GM12878 (cell line): Measurements from ENCODE around the gene DHRS1. TPM values are rescaled to one million over a fixed set of nuclear protein-coding genes. Genes with fewer than 3 reads are reported as not detected.
A peak's percentile ranks its signal among the peaks of the same experiment; 100 is the strongest.

Source experiments
- ATAC-seq: fragments of 200-7000 bp; cut with Tn5 transposase; 3 replicates; pipeline ENCODE4 v1.9.1; 2020; ENCODE audit warnings: mild to moderate bottlenecking, moderate library complexity
- BruUV-seq: library from RNA; stranded (reverse); fragments of 400-500 nt; replicated peaks from 2 replicates; lab custom pipeline; 2021; lab: Mats Ljungman, UMichigan
- CTCF ChIA-PET: fragments of 300-600 bp; sonication (Branson Sonifier 250); formaldehyde crosslinking; extraction: SDS; loops from one replicate; lab custom pipeline; 2021; ENCODE audit warnings: inconsistent platforms; lab: Yijun Ruan, JAX
- POLR2A ChIA-PET: fragments of 350-600 bp; formaldehyde crosslinking; extraction: SDS; loops from one replicate; lab custom pipeline; 2021; ENCODE audit warnings: inconsistent platforms; lab: Charles Lee
- RAD21 ChIA-PET: fragments of 300-600 bp; sonication (Branson Sonifier 250); formaldehyde crosslinking; loops from one replicate; lab custom pipeline; 2023; ENCODE audit warnings: antibody characterized with exemption; ENCODE audit not compliant: unreplicated experiment; lab: Charles Lee
- SMC1A ChIA-PET: fragments of 300-600 bp; sonication (Branson Sonifier 250); formaldehyde crosslinking; loops from one replicate; lab custom pipeline; 2023; ENCODE audit not compliant: unreplicated experiment, uncharacterized antibody; lab: Charles Lee
- DNase-seq: peaks from one replicate; pipeline ENCODE4 v3.0.0-alpha.2; 2011; ENCODE audit warnings: low read depth, low spot score
- FAIRE-seq: peaks from 3 replicates; lab custom pipeline; 2011; peaks lifted over from hg19 to GRCh38; lab: Jason Lieb, UNC
- H2AFZ ChIP-seq: 2 replicates; pipeline ENCODE4 v1.6.0; 2011; ENCODE audit warnings: low read depth, low read length, control low read depth; ENCODE audit not compliant: control insufficient read depth
- H3K27ac ChIP-seq: 2 replicates; pipeline ENCODE4 v1.5.1; 2011; ENCODE audit warnings: control low read depth; ENCODE audit not compliant: control insufficient read depth, insufficient read depth
- H3K27me3 ChIP-seq, 2 experiments: replicated peaks in 1 of 2; 2 replicates each; pipeline versions ENCODE4 v1.6.0 to v1.6.1; 2011; ENCODE audit warnings: low read length in 1 of 2; ENCODE audit not compliant: control insufficient read depth in 2 of 2, insufficient read depth in 2 of 2
- H3K36me3 ChIP-seq, 2 experiments: 2 replicates each; pipeline ENCODE4 v1.5.1; 2011; ENCODE audit warnings: low read length in 1 of 2; ENCODE audit not compliant: control insufficient read depth in 2 of 2, insufficient read depth in 2 of 2
- H3K4me1 ChIP-seq: 2 replicates; pipeline ENCODE4 v1.6.1; 2011; ENCODE audit warnings: mild to moderate bottlenecking, low read length, moderate library complexity, mixed read lengths; ENCODE audit not compliant: control insufficient read depth, insufficient read depth
- H3K4me2 ChIP-seq: 2 replicates; pipeline ENCODE4 v1.6.0; 2011; ENCODE audit warnings: control low read depth; ENCODE audit not compliant: control insufficient read depth, insufficient read depth
- H3K4me3 ChIP-seq: fragments of 200-600 bp; sonication (generic); 2 replicates; pipeline ENCODE4 v1.5.1; 2016
- H3K79me2 ChIP-seq: 2 replicates; pipeline ENCODE4 v1.6.0; 2011; ENCODE audit warnings: low read length; ENCODE audit not compliant: control insufficient read depth, insufficient read depth
- H3K9ac ChIP-seq: 2 replicates; pipeline ENCODE4 v1.8.0; 2011; ENCODE audit warnings: low read length, control low read depth, mixed read lengths; ENCODE audit not compliant: control insufficient read depth, insufficient read depth
- H3K9me3 ChIP-seq: replicated peaks from 3 replicates; pipeline ENCODE4 v1.5.1; 2011; ENCODE audit warnings: mild to moderate bottlenecking, low read length; ENCODE audit not compliant: control insufficient read depth, insufficient read depth
- H4K20me1 ChIP-seq: 2 replicates; pipeline ENCODE4 v1.6.0; 2011; ENCODE audit not compliant: control insufficient read depth, insufficient read depth
- CHD1 ChIP-seq: IDR thresholded peaks from 2 replicates; pipeline ENCODE4 v1.6.1; 2012; ENCODE audit warnings: low read depth, low read length, improper control_type of control experiment
- CHD4 ChIP-seq: fragments of 200-600 bp; sonication (generic); IDR thresholded peaks from 2 replicates; pipeline ENCODE4 v1.6.1; 2016; ENCODE audit warnings: mild to moderate bottlenecking
- EGR1 ChIP-seq, 2 experiments: IDR thresholded peaks; 1 replicate in 1 of 2; 2 replicates in 1 of 2; pipeline ENCODE4 v1.6.1; 2011 to 2012; ENCODE audit warnings: low read depth in 2 of 2, low read length in 2 of 2, borderline replicate concordance in 1 of 2, mild to moderate bottlenecking in 1 of 2, moderate library complexity in 1 of 2
- IRF3 ChIP-seq: fragments of 450-650 bp; IDR thresholded peaks from 2 replicates; pipeline ENCODE4 v1.6.1; 2014; ENCODE audit warnings: mild to moderate bottlenecking
- KLF5 ChIP-seq: fragments of 450-650 bp; IDR thresholded peaks from 2 replicates; pipeline ENCODE4 v1.6.1; 2014; ENCODE audit warnings: mild to moderate bottlenecking; ENCODE audit not compliant: partially characterized antibody
- LARP7 ChIP-seq: fragments of 450-650 bp; IDR thresholded peaks from 2 replicates; pipeline ENCODE4 v1.6.1; 2017; ENCODE audit warnings: mild to moderate bottlenecking
- MYC ChIP-seq: IDR thresholded peaks from 2 replicates; pipeline ENCODE4 v1.6.1; 2011; ENCODE audit warnings: mild to moderate bottlenecking, low read length, moderate library complexity, inconsistent platforms; ENCODE audit not compliant: insufficient read depth, insufficient replicate concordance, insufficient read length, severe bottlenecking
- RB1 ChIP-seq: fragments of 450-650 bp; formaldehyde crosslinking; IDR thresholded peaks from 2 replicates; pipeline ENCODE4 v1.6.1; 2017; ENCODE audit warnings: mild to moderate bottlenecking, borderline replicate concordance
- SIN3A ChIP-seq: IDR thresholded peaks from 2 replicates; pipeline ENCODE4 v1.6.1; 2012; ENCODE audit warnings: low read depth, low read length, improper control_type of control experiment
- SKIL ChIP-seq: fragments of 450-650 bp; IDR thresholded peaks from 2 replicates; pipeline ENCODE4 v1.6.1; 2017; ENCODE audit warnings: mild to moderate bottlenecking, low read depth, inconsistent platforms; ENCODE audit not compliant: poor library complexity, severe bottlenecking
- SUZ12 ChIP-seq: fragments of 200-600 bp; sonication (generic); IDR thresholded peaks from one replicate; pipeline ENCODE4 v1.6.1; 2018; ENCODE audit warnings: antibody characterized with exemption, mild to moderate bottlenecking; ENCODE audit not compliant: unreplicated experiment
- USF1 ChIP-seq: IDR thresholded peaks from 2 replicates; pipeline ENCODE4 v1.6.1; 2011; ENCODE audit warnings: borderline replicate concordance, low read depth, mild to moderate bottlenecking, moderate library complexity, mixed read lengths, low read length; ENCODE audit not compliant: insufficient read depth; ENCODE audit errors: extremely low read length
- YBX1 ChIP-seq: fragments of 450-650 bp; IDR thresholded peaks from 2 replicates; pipeline ENCODE4 v1.6.1; 2016; ENCODE audit warnings: antibody characterized with exemption
- WGBS: methylation state at CpG from one replicate; pipeline ENCODE4 v1.1.6; 2016; ENCODE audit warnings: low lambda C conversion rate; ENCODE audit not compliant: insufficient replicate concordance, insufficient coverage; ENCODE audit errors: missing lambda C conversion rate; 5-methylcytosine and 5-hydroxymethylcytosine counted together
- in situ Hi-C: fragments of 300-500 bp; cut with MboI; formaldehyde crosslinking; loops from 9 replicates; pipeline ENCODE4 v1.14.3; 2018; ENCODE audit warnings: mixed read lengths
- intact Hi-C: fragments of 100-400 bp; cut with micrococcal nuclease; formaldehyde crosslinking; loops from one replicate; pipeline ENCODE4 v1.14.2; 2022; ENCODE audit not compliant: unreplicated experiment
- polyA plus RNA-seq, 11 experiments: library from polyadenylated mRNA; depleted of rRNA in 4 of 11; unstranded in 6 of 11; stranded (reverse) in 5 of 11; fragments of >200 nt; fragmentation: Nextera tagmentation in 4 of 11; fragmentation: Illumina TruSeq in 1 of 11; extraction: Ambion mirVana in 4 of 11; extraction: Trizol in 1 of 11; gene quantifications; 1 replicate in 1 of 11; 2 replicates in 10 of 11; pipeline versions ENCODE4 v1.2.1 to v1.2.3, GENCODE V29; 2011 to 2016; ENCODE audit warnings: inconsistent platforms in 2 of 11, missing spikeins in 2 of 11, low read depth in 1 of 11
- total RNA-seq, 4 experiments: library from RNA; depleted of rRNA in 3 of 4; stranded (reverse); fragments of >200 nt in 3 of 4; fragmentation: Illumina TruSeq in 1 of 4; extraction: Trizol in 1 of 4; gene quantifications; 2 replicates each; pipeline versions ENCODE4 v1.2.1 to v1.2.3, GENCODE V29; 2013 to 2021
- TF ChIP-seq, protein P1 (sequence below): fragments of 450-650 bp; IDR thresholded peaks from 2 replicates; pipeline ENCODE4 v1.6.1; 2017; ENCODE audit warnings: mild to moderate bottlenecking

The DHRS1 gene
- total and polyA plus RNA-seq, 10 of the 15 experiments (the other 5 are each of a cell fraction or from before 2014, with no cell fraction given), result 12.1 to 45.0 (median 25.7) TPM

DNA sequence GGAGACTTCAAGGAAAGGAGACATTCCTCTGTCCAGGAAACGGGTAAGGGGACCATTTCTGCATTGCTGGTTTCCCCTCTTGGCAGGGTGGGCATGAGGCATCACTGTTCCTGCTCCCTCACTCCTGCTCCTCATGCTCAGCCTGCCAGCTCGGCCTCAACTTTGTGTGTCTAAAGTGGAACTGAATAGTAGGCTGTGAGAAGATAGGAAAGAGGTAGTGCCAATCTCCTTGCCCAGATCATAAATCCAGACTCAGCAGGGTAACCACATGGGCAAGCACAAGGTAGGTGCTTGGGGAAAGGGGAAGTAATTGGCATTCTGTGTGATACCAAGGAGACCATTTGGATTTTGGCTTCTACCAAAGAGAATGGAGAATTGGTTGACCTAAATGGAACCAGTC is 14.3 kb upstream of the DHRS1 start:
- no peak for TF ChIP-seq USF1
- TF ChIP-seq YBX1, result no peak
- no peak for TF ChIP-seq CHD1
- no peak for TF ChIP-seq KLF5
- no peak for TF ChIP-seq SUZ12
- TF ChIP-seq EGR1 (IDR thresholded peaks at IDR 0.05; ENCODE audit: borderline replicate concordance in 1 of 2, low read depth in 2 of 2, low read length in 2 of 2), result no peak
- TF ChIP-seq MYC, result no peak
- no peak for TF ChIP-seq LARP7
- TF ChIP-seq IRF3, result no peak
- TF ChIP-seq SKIL, result no peak
- TF ChIP-seq, protein P1, sequence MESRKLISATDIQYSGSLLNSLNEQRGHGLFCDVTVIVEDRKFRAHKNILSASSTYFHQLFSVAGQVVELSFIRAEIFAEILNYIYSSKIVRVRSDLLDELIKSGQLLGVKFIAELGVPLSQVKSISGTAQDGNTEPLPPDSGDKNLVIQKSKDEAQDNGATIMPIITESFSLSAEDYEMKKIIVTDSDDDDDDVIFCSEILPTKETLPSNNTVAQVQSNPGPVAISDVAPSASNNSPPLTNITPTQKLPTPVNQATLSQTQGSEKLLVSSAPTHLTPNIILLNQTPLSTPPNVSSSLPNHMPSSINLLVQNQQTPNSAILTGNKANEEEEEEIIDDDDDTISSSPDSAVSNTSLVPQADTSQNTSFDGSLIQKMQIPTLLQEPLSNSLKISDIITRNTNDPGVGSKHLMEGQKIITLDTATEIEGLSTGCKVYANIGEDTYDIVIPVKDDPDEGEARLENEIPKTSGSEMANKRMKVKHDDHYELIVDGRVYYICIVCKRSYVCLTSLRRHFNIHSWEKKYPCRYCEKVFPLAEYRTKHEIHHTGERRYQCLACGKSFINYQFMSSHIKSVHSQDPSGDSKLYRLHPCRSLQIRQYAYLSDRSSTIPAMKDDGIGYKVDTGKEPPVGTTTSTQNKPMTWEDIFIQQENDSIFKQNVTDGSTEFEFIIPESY, result no peak
- TF ChIP-seq CHD4, result no peak
- TF ChIP-seq RB1, result no peak
- TF ChIP-seq SIN3A, result no peak
- 89% methylated on average over 2 of the region's 2 CpGs for WGBS
- ATAC-seq (no peak), DNase-seq (no peak), FAIRE-seq (no peak)
- Histone ChIP-seq H3K36me3 (no peaks in the 10 kb centered on the region; a peak in 1 of 4 replicates), H3K79me2 (no peaks in the 10 kb centered on the region), H3K4me2 (0 out of 2 replicates have a peak overlapping the region, but pooled peaks have one; percentile 8), H3K27ac (no peak overlapping the region), H2AFZ (no peak overlapping the region), H3K27me3 (no peaks in the 10 kb centered on the region), H4K20me1 (no peaks in the 10 kb centered on the region; the same call in 1 of the 2 replicates), H3K4me3 (no peak overlapping the region), H3K9ac (no peak overlapping the region), H3K9me3 (no peaks in the 10 kb centered on the region), H3K4me1 (peaks cover 29% of the 10 kb centered on the region)
- in situ Hi-C loops, result no loop called here
- CTCF ChIA-PET, result interaction anchor here (1.3 to 7.9 kb wide), 3 partner anchors 17 to 117 kb away, joined by 3 to 58 read pairs (median 6); partner anchors contain the start of gene KHNYN
- SMC1A ChIA-PET, result interaction anchor here (0.7 to 2.4 kb wide), 2 partner anchors 53 to 117 kb away, joined by 3 to 5 read pairs; no protein-coding TSS in a partner anchor
- BruUV-seq, result no TSS peak
- POLR2A ChIA-PET, result interaction anchor here (0.7 to 1.3 kb wide), 3 partner anchors 9 to 18 kb away, joined by 3 to 4 read pairs (median 4); partner anchors contain the start of genes DHRS1 and NOP9
- RAD21 ChIA-PET, result no interaction called here
- intact Hi-C loops, result no loop called here
